Right ventricle myocardium superior (tissue), 1 donor: ENCODE results near the gene STK16. TPM values are rescaled to one million over a fixed set of nuclear protein-coding genes. Genes with fewer than 3 reads are reported as not detected.

Experiments
- ATAC-seq: fragments of 200-7000 bp; cut with Tn5 transposase; one replicate; pipeline ENCODE4 v1.9.1; 2020; ENCODE audit warnings: mild to moderate bottlenecking; ENCODE audit not compliant: poor library complexity
- DNase-seq: peaks from one replicate; pipeline ENCODE4 v3.0.0-alpha.2; 2020
- intact Hi-C: fragments of 100-400 bp; cut with DNase I; formaldehyde crosslinking; loops from one replicate; pipeline ENCODE4 v1.11.2; 2022
- microRNA-seq: library from miRNA; unstranded; fragments of <30 nt; microRNA quantifications from one replicate; pipeline ENCODE4 v1.2.0, GENCODE V29; 2020
- total RNA-seq: library from RNA; stranded (reverse); fragmentation: NEBNext Ultra II Directional; extraction: Animal tissue kit (Norgen Biotek cat#: 25700); gene quantifications from one replicate; pipeline ENCODE4 v1.2.1, GENCODE V29; 2021
- donor health status: DM: no; HTN: yes; CAD: no; lungs with severe emphysema.

STK16 gene
- total RNA-seq, 1 donor from 2014 or later: 16.7 TPM

DNA sequence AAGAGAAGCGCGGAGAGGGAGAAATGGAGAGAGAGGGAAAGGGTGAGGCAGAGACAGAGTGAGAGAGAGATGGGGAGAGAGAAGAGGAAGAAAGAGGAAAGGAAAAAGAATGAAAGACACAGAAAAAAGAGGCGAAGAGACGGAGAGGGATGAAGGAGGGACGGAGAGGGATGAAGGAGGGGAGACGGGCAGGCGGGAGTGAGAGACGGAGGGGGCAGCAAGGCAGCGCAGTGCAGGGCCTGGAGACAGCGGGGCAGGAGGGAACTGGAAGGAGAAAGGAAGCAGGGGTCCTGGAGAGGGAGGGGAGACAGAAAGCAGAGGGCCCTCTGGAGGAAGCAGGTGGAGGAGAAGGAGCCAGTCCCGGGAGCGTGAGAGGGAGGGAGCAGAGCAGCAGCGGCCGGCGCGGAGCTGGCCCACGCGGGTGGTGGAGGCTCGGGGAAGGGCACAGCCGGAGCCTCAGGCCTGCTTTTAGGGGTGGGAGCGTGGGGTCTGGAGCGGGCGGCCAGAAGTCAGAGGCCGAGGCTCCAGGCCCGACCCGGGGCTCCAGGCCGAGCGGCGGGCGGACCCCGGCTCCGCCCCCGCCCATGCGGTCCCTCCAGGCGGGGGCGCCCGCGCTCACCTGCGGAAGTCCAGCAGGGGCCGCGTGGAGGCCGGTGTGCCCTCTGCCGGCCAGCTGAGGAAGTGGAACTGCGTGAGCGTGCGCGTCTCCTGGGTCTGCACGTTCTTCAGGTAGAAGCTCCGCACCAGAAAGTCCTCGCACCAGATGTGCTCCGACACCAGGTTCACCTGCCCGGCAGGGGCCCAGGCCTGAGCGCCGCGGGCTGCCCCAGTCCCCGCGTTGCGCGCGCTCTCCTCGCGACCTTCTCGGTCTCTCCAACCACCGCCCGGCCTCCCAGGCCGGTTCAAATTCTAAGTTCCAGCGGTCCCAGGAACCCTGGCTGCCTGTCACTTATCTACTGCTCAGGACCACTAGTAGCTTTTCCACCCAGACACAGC is 49.4 kb downstream of the STK16 start:
- intact Hi-C loops: loop anchor here (2.0 to 5.0 kb wide), 2 partner anchors 16 to 117 kb away; partner anchors contain the start of genes CNPPD1, DNAJB2 and RETREG2
- ATAC-seq (peak; percentile 97), DNase-seq (peak; percentile 92)

GRCh38 chr2:219296142-219296541 is 50.9 kb downstream of the STK16 start:
- ATAC-seq (no peak), DNase-seq (no peak)
- intact Hi-C loops: loop anchor here (5.0 kb wide), 1 partner anchor 119 kb away; the partner anchor contains the start of genes CNPPD1 and RETREG2

DNA sequence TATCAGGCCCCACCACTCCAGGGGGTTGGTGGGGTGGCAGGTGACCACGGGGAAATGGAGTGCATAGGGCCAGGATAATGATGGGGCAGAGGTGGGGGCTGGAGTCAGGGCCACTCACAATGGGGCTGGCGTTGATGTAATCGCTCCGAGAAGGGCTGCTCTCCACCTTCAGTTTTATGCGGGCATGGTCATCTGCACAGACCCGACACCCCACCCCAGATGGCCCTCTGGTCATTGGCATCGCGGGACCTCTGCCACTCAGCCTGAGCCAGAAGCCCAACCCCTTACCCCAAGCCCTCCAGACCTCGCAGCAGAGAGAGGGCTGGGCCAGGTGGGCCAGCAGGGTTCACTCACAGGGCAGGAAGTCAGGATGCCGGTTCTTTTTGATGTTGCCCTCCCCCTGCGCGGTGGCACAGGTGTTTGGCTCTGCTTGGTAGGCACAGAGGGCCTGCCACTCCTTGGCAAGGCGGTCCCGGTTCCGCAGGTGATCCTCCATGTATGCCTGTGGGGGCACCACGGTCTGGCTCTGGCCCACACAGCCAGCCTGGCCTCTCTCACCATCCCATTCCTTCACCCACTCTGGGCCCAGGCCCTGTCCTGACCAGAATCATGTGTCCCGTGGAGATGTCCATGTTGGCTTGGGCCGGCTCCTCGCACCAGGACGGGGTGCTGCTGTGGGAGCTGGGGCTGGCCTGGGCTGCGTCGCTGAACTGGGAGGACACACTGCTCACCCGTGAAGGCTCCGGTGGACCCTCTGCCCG is 51.5 kb downstream of the STK16 start:
- intact Hi-C loops: loop anchor here (5.0 kb wide), 1 partner anchor 120 kb away; the partner anchor contains the start of genes CNPPD1 and RETREG2
- ATAC-seq: no peak
- no peak for DNase-seq

- no peak for ATAC-seq
- intact Hi-C loops: loop anchor here (2.0 to 5.0 kb wide), 2 partner anchors 121 to 137 kb away; partner anchors contain the start of genes CNPPD1, NHEJ1 and RETREG2
- no peak for DNase-seq
Measured at GRCh38 chr2:219297766-219298456, 52.6 kb downstream of the STK16 start.

- peak; percentile 92 for DNase-seq
- peak; percentile 71 for ATAC-seq
- intact Hi-C loops: loop anchor here (2.0 to 5.0 kb wide), 2 partner anchors 122 to 138 kb away; partner anchors contain the start of genes CNPPD1, NHEJ1 and RETREG2
Measured at GRCh38 chr2:219298759-219299371, 53.6 kb downstream of the STK16 start.

DNA sequence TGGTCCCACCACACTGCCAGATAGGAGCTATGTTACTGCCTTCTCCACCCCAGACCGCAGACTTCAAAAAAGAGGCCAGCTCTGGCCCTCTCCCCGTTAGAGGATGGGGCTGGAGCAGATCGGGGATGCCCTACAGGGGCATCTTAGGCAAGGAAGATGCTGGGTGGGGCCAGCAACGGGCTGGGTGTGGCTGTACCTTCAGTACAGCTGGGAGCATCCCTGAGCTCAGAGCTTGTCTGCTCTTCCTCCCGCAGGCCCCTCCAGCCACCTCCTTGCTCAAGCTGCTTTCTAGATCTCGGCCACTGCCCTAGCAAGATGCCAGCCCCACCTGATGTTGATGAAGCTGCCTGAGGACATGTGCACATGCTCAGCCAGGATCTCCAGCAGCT is 54.1 kb downstream of the STK16 start:
- intact Hi-C loops: loop anchor here (2.0 to 5.0 kb wide), 2 partner anchors 122 to 139 kb away; partner anchors contain the start of genes CNPPD1, NHEJ1 and RETREG2
- DNase-seq (no peak), ATAC-seq (no peak)

Small RNA genes lying within 50 kb of the gene (microRNA-seq; reads per million reads assigned to microRNA genes)
- gene MIR153-1: not detected

Other genes starting within 250 kb of the STK16 start
- gene CFAP65, start 204.0 kb upstream of the STK16 start, total RNA-seq: not detected
- gene IHH, start 184.6 kb upstream of the STK16 start, total RNA-seq: not detected
- gene NHEJ1, start 84.7 kb upstream of the STK16 start, total RNA-seq: 7.5 TPM
- gene SLC23A3, start 75.5 kb upstream of the STK16 start, total RNA-seq: 1.4 TPM
- 69.3 TPM for gene CNPPD1, start 68.6 kb upstream of the STK16 start, total RNA-seq
- 36.8 TPM for gene RETREG2, start 67.2 kb upstream of the STK16 start, total RNA-seq
- 21.3 TPM for gene ZFAND2B, start 38.7 kb upstream of the STK16 start, total RNA-seq
- gene ABCB6, start 26.5 kb upstream of the STK16 start, total RNA-seq: 25.2 TPM
- 86.3 TPM for gene ATG9A, start 15.8 kb upstream of the STK16 start, total RNA-seq
- 27.3 TPM for gene ANKZF1, start 15.7 kb upstream of the STK16 start, total RNA-seq
- gene GLB1L, start within 50 bp of the STK16 start, total RNA-seq: 1.4 TPM
- not detected for gene TUBA4B, start 7.8 kb downstream of the STK16 start, total RNA-seq
- 84.3 TPM for gene TUBA4A, start 8.4 kb downstream of the STK16 start, total RNA-seq
- gene DNAJB2, start 33.9 kb downstream of the STK16 start, total RNA-seq: 83.3 TPM
- not detected for gene PTPRN, start 63.9 kb downstream of the STK16 start, total RNA-seq
- not detected for gene RESP18, start 87.3 kb downstream of the STK16 start, total RNA-seq
- 76.5 TPM for gene DNPEP, start 142.4 kb downstream of the STK16 start, total RNA-seq
- gene DES, start 172.9 kb downstream of the STK16 start, total RNA-seq: 12,920 TPM
- 103 TPM for gene SPEG, start 189.4 kb downstream of the STK16 start, total RNA-seq